NCI-H187 treated with DMSO at 0.1 percent for 48 hours (cell line): ENCODE results near the gene VMP1.
"Not testable (repeated sequence)": the region's sequence is repeated elsewhere in the genome, so short reads cannot be mapped to it uniquely, and the experiment has no call there.

Experiments used
- DNase-seq: peaks from one replicate; lab custom pipeline; 2025; lab: John Stamatoyannopoulos, UW

VMP1 gene

DNA sequence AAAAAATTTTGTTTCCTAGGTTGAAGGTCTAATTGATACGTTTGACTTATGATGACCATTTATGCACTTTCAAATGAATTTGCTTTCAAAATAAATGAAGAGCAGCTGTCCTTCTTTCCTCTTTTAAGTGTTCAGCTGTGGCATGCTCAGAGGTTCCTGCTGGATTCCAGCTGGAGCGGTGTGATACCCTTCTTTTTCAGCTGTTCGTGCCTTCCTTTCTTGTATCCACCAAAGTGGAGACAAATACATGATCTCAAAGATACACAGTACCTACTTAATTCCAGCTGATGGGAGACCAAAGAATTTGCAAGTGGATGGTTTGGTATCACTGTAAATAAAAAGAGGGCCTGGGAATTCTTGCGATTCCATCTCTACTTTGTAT lies 134.4 kb downstream of the VMP1 start:
- not testable (repeated sequence) for DNase-seq

DNA sequence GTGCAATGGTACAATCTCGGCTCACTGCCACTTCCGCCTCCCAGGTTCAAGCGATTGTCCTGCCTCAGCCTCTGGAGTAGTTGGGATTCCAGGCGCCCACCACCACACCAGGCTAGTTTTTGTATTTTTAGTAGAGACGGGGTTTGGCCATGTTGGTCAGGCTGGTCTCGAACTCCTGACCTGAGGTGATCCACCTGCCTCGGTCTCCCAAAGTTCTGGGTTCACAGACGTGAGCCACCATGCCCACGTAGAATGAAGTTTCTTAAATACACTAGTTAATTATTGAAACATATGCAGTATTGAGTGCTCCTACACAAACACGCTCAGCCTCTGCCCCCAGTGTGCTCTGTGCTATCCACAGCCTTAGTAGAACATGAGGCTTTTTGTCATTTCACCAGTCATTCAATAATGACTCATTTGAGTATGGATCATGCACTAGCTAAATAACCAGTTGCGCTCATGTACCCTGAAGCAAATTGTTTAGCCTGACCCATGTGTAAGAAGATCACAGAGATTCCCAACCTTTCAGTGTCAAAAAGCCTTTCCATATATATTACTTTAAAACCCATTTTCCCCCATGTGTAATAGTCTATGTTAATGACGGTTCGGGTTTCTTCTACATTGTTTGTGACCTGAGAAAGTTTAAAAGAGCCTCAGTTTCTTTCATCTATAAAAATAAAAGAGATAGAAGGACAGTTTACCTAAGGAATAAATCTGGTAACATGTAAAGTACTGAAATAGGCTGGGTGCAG lies 135.6 kb downstream of the VMP1 start:
- DNase-seq: no peak

DNA sequence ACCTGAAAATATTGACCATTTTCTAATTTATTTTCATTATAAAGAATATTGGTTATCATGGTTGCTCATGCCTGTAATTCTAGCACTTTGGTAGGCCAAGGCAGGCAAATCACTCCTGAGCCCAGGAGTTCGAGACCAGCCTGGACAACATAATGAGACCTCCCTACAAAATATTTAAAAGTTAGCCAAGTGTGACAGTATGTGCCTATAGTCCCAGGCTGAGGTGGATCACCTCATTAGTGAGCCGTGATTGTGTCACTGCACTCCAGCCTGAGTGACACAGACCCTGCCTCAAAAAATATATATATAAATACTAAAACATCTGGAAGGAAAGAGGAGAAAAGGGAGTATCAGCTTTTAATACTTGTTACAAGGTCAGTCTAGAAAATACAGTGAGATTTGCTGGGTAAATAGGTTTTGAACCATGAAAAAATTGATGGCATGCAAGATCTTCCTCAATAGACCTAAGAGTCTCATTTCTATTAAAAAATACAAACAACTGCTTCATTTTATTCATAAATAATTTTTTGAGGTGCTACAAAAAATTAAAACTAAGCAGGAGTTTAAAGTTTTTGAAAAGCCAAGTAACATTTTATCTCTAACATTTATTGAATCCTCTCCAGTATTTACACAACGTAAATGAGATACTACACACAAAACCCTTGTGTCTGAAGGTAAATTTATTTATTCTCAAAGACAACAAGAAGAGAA lies 137.6 kb downstream of the VMP1 start:
- no peak for DNase-seq

DNA sequence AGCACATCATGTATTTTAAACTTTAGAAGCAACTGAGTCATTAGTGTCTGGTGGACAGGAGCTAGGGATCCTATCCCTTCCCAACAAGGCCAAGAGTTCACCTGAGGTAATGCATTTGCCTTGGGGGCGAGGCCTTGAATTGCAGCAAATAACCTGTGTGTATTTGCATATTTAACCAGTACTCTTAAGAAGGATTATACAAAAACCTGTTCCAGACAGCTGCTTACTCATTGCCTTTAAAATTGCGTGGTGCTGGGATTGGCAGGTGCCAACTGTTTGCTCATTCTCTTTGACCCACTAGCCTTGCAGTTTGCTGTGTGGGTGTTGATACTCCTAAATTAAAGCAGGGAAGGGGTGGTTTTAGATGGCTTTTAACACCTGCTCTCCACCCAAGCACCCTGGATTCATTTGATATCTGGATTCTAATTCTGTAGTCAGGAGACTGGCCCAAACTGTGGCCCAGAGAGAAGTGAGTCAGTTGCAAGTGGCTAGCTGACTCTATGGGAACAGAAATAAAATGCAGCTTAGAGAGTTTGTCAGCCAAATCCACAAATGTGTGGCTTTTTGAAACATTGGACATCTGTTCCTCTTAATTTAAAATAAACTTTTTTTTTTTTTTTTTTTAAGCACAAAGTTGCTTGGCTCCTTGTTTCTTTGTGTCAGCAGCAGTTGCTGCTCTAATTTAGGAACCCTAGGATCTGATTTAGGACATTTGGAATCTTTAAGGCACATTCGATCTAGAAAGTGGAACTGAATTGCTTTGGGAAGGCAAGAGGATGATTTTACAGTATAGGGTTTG lies 138.3 kb downstream of the VMP1 start:
- no peak for DNase-seq

DNA sequence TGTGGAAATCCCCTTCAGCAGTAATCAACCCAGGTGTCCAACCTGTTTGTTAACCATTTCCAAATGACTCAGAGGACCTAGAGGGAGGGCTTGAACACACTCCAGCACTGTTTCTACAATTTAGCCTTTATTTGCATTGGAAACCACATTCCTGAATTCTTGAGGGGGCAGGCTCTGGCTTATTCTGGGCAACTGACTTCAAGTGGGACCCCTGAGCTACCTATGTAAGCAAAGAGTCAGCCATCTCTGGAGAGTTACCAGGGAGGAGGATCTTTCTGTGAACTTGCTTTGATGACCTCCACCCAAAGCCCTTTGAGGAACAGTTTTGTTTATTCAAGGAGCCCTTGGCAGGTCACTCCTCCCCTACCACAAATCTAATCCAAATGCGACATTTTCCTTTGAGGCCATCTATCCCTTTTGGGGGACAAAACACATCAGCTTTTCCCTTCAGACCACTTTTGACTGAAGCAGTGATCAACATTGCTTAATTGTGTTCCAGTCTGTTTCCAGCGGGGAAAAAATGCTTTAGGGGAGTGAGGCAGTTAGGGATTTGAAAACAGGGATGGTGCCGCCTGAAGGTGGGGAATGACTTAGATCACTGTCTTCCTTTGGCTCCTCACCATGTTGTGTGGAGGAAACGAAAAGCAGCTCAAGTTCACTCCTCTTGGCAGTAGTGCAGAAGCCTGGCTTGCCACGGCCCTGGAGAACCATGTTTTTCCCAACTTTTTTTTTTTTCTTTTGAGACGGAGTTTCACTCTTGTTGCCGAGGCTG lies 139.1 kb downstream of the VMP1 start:
- DNase-seq: no peak

DNA sequence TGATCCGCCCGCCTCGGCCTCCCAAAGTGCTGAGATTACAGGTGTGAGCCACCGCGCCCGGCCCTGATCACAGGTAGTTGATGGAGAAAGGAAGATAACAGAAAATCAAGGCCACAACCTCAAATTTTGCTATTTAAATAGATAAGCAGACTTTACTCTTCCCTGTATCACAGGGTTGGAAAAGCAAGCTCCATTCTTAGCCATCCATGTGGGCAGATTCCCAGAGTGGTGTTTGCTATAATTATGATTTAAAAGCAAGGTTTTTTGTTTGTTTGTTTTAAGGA lies 140.9 kb downstream of the VMP1 start:
- no peak for DNase-seq

DNA sequence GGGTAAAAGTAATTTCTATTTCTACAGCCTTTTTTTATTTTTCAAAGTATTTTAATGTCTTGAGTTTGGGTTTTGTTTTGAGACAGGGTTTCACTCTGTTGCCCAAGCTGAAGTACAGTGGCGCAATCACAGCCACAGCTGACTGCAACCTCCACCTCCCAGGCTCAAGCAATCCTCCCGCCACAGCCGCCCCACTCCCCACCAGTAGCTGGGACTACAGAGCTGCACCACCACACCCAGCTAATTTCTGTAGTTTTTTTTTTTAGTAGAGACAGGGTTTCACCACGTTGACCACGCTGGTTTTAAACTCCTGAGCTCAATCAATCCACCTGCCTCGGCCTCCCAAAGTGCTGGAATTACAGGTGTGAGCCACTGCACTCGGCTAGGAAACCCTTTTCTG lies 141.3 kb downstream of the VMP1 start:
- DNase-seq: no peak

DNA sequence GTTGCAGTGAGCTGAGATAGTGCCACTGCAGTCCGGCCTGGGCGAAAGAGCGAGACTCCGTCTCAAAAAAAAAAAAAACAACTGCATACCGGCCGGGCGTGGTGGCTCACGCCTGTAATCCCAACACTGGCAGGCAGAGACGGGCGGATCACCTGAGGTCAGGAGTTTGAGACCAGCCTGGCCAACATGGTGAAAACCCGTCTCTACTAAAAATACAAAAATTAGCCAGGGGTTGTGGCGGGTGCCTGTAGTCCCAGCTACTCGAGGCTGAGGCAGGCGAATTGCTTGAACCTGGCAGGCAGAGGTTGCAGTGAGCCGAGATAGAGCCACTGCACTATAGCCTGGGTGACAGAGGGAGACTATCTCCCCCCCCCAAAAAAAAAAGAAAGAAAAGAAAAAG lies 142.9 kb downstream of the VMP1 start:
- not testable (repeated sequence) for DNase-seq

DNA sequence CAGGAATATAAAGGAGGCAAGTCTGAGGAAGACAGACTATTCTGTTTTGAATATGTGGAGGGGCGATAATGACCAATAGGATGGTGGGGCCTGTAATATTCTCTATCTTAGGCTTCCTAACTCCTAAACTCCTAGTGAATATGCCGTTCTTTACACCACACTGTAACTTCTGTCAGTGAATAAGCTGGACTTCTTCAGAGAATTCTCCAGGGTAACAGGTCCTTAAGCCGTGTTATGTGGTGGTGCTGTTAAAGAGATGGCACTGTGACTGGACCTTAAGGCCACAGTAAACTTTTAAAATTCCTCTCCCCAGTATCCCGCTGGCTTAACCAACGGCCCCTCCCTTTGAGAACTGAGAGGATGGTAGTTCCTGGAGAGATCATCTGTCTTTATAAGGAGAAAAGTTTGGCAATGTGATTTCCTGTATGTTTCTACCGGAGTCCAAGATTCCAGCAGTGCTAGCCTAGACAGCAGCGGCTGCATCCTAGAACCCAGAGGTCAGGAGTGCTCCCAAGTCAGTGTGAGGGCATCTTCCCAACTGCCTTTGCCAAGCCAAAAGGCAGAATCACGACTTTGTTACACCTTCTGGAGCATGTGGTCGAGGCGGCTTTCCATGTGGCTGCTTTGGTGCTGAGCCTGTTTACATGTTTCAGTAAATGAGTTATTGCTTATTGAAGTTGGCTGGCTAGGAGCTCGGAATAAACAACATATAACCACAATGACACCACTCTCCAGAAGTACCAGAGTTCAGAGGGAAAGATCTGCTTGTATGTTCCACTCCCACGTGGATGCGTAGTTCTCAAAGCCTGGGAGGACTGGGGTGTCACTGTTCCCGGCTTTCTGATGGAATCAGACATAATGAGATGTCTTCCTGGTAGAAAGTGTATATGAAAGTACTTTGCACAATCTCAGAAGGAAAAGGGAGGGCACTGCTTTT lies 144.3 kb downstream of the VMP1 start:
- DNase-seq: no peak

DNA sequence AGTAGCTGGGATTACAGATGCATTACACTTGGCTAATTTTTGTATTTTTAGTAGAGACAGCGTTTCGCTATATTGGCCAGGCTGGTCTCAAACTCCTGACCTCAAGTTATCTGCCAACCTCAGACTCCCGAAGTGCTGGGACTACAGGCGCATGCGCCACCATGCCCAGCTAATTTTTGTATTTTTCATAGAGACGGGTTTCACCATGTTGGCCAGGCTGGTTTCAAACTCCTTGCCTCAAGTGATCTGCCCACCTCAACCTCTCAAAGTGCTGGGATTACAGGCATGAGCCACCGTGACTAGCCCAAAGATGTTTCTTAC lies 145.4 kb downstream of the VMP1 start:
- DNase-seq: not testable (repeated sequence)

DNA sequence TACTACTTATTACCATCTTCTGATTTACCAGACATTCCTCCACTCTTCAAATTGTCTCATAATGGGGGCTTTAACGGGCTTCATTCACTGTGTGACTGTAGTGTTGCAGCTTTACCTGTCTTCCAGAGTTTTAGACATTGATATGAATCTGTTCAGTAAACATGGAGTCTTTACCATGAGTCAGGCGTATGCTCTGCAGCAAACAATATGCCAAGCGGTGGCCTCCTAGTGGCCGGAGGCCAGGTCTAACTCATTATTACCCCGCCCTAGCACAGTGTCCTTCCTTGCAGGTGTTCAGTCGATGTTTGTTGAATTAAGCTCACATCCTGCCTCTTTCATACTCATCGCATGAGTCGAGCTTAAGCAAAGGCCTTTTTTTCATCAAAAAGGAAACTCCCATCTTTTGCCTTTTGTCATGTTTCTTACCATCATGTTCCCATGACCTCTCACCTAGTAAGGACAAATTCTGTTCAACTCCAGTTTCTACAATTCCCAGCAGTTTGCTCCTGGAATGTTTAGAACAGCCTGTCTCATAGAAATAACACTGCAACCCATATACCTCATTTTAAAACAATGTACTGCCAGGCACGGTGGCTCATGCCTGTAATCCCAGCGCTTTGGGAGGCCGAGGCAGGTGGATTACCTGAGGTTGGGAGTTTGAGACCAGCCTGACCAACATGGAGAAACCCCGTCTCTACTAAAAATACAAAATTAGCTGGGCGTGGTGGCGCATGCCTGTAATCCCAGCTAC lies 145.9 kb downstream of the VMP1 start:
- DNase-seq: no peak

DNA sequence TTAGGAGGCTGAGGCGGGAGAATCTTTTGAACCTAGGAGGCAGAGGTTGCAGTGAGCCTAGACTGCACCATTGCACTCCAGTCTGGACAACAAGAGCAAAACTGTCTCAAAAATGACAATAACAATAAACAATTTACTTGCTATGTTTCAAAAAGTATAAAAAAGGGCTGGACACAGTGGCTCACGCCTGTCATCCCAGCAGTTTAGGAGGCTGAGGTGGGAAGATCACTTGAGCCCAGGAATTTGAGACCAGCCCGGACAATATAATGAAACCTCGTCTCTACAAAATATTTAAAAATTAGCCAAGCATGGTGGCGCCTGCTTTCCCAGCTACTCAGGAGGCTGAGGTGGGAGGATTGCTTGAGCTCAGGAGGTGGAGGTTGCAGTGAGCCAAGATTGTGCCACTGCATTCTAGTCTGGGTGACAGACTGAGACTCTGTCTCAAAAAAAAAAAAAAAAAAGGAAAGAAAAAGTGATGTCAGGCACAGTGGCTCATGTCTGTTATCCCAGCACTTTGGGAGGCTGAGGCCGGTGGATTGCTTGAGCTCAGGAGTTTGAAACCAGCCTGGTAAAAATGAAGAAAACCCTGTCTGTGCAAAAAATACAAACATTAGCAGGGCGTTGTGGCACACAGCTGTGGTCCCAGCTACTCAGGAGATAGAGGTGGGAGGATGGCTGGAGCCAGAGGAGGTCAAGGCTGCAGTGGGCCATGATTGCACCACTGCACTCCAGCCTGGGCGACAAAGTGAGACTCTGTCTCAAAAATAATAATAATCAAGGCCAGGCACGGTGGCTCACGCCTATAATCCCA lies 146.7 kb downstream of the VMP1 start:
- DNase-seq: not testable (repeated sequence)

DNA sequence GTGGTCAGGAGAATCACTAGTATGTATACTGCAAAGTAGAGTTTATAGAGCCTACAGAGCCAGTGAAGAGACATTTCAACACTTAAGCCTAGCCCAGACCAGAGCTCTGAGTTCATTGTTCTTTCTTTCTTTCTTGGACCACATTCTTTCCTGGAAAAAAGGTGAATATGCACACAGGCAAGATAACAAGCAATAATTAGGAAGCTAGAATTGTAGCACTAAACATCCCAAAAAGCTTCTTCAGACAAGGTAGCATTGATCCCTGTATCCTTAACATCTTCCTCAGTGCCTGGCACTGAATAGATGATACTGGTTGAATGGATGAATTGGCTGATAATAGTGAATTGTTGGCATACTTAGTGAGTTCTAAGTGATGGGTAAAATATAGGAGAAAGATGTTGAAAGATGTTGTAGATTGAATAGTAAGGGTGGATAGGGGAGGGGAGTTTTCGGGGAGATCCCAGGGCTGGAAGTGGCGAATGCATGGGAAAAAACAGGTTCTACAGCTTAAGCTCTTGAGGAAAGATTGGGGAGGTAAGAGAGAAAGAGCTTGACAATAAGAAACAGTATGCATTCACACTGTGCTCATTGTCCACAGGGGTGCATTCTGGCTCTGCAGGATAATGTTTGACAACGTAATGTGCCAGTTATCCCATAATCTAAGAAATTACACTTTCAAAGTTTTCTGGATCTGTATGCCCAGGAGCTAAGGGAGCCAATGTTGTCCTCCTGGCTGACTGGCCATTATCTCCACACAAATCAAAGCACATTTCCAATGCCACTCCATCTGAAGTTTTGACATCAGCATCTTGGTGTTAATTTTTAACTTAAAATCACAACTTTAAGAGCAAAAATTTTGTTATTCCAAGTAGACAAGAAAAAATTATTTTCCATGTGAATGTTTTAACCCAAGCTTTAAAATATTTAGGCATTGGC lies 149.7 kb downstream of the VMP1 start:
- no peak for DNase-seq

DNA sequence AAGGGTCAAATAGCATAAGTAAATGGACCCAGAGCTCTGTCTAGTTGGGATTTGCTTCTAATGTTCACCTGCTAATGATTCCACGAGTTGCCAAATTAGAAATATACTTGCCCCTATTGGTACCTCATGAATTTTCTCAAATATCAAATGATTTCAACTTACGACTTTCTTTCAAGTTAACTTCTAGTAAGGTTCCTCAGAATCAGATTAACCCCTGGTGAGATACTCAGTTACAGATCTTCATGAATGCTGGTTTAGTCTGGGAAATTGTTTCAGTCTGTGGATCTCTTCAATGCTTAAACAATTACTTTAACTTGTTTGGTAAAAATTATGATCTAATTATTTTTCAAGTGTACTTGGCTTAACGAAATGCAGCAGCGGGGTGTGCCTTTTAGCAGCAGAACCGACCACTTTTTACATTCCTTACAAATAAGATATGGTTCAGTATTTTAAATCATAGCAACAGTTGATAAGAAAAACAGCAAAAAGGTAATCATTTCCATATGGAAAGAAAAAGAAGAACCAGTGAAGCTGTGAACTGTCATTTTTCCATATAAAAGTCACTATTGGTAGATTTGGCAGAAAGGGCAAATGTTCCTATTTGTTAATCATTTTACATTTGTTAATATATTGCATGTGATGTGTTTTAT lies 150.8 kb downstream of the VMP1 start:
- no peak for DNase-seq

DNA sequence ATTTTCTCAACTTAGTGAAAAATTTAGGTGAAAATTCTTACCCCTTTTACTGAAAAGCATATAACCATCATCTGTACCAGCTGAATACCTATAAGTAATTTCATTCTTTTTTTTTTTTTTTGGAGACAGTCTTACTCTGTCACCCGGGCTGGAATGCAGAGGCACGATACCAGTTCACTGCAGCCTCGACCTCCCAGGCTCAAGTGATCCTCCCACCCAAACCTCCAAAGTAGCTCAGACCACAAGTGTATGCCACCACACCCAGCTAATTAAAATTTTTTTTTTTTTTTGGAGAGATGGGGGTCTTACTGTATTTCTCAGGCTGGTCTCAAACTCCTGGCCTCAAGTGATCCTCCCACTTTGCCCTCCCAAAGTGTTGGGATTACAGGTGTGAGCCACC lies 151.5 kb downstream of the VMP1 start:
- no peak for DNase-seq

DNA sequence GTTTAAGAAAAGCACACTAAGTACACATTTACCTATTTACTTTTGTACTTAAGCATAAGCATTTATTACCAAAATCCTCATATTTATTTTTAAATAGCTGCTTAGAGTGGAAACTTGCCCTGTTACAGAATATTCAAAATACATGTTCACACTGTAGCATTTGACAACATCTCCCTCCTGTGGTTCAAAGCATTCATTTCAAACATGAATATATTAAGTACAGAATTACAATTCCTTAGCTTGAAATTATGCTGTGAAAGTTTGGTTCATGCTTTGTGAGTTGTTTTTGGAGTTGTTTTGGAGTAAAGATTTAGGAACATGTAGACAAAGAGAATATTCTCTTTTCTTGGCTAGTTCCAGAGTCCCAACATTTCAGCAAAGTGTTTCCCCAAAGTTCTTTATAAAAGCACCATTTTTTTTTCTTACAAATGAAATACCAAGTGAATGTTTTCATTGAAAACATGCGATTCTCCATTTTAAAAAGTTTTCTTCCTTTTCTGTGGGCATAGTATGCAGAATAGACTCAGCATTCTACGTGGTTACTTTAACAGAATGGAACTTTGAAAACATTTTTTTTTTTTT lies 152.1 kb downstream of the VMP1 start:
- DNase-seq: no peak

DNA sequence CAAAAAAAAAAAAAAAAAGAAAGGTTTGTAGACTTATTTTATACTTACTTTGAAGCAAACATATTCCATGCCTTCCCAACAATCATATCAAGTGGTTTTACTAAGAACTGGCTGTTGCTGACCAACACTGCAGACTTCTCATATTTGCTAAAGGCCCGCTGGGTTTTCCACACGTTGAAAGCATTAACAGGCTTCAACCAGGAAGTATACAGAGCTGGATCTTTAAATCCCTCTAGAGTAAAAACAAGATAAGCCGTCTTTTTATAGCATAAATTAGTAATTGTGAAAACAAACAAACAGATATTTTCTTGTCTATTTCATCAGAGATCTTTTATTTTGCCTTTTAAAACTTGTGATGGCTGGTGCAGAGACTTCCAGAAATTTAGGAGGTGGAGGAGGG lies 156.2 kb downstream of the VMP1 start:
- no peak for DNase-seq

DNA sequence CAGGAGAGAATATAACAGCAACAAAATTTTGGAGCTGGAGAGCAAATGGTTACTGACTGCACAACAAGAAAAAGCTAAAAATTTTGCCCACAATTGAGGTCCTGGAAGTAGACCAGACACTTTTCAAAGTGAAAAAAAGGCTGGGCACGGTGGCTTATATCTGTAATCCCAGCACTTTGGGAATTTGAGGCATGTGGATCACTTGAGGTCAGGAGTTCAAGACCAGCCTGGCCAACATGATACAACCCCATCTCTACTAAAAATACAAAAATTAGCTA lies 162.4 kb downstream of the VMP1 start:
- DNase-seq: no peak
